ENCODE measurements around the gene THAP8.

THAP8 gene

DNA sequence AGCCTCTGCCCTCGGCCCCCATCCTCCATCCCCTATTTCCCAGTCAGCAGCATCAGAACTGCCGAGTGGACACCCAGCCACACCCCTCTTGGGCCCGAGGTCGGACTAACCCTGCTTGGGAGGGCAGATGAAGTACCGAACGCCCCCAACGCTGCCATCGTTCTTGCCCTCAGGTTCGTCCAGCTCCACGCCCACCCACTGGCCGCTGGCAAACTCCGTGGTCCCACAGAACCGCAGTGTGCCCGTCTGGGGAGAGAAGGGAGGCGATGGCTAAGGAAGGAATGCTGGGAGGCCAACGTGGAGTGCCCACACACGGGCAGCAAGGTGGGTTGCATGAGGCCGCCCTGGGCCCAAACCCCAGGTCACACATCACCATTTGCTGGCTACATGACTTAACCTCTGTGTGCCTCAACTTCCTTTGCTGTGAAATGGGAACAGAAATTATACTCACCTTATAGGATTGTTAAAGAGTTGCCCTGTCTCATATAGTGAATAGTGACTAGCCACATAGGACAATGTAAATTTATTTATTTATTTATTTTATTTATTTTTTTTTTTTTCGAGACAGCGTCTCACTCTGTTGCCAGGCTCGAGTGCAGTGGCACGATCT is 34.9 kb downstream of the THAP8 start:
- H3K4me3 ChIP-seq (replicated peaks in 1 of 2; ENCODE audit: low read depth in 2 of 2, low read length in 2 of 2) = no peak overlapping the region
- DNase-seq (ENCODE audit: low read depth in 2 of 2) = no peak
- TF ChIP-seq, protein P1, sequence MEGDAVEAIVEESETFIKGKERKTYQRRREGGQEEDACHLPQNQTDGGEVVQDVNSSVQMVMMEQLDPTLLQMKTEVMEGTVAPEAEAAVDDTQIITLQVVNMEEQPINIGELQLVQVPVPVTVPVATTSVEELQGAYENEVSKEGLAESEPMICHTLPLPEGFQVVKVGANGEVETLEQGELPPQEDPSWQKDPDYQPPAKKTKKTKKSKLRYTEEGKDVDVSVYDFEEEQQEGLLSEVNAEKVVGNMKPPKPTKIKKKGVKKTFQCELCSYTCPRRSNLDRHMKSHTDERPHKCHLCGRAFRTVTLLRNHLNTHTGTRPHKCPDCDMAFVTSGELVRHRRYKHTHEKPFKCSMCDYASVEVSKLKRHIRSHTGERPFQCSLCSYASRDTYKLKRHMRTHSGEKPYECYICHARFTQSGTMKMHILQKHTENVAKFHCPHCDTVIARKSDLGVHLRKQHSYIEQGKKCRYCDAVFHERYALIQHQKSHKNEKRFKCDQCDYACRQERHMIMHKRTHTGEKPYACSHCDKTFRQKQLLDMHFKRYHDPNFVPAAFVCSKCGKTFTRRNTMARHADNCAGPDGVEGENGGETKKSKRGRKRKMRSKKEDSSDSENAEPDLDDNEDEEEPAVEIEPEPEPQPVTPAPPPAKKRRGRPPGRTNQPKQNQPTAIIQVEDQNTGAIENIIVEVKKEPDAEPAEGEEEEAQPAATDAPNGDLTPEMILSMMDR (IDR thresholded peaks at IDR 0.05; ENCODE audit: low read depth, low read length) = no peak

DNA sequence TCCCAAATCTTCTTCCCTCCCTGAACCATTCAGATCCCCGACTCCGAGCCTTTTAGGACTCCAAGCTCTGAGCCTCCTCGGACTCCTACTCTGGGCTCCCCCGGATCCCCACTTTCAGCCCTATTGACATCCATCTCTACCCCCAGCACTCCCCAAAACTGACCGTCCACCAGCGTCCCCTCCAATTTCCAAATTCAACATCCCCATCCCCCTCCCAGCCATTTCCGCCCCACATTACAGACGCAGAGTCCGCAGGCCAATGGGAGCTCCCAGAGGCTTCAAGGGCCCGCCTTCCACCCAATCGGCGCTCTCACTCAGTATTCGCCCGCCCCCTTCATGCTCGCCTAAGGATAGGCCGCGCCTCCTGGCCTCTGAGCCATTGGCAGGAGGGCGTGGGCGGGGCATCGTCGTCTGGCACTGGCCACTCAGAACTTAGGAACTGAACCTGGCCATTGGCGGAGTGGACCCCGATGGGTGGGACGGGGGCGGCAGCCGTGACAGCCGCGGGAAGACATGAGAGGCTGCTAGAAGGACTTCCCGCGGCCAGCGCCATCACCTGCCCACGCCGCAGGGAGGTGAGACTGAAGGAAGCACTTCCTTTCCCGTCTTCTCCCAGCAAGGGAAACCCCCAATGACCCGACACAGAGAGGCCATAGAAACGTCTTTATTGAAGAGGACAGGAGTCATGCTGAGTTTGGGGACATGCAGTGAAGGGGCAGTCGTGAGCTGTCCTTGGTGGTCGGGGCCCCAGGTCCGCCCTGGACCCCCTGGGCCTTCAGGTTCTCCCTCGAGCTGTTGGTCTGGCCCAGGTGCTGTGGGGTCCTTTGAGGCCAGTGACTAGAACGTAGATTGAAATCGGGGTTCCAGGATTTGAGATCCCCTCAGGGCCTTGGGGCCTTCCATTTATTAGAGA is 39.8 kb downstream of the THAP8 start, which contains the start of gene ALKBH6:
ALKBH6 (minus strand) TSS at position 202 of the 913 bp plus-strand sequence. CDS start 816 bp downstream, outside the sequence.
- TF ChIP-seq, protein P1 (IDR thresholded peaks at IDR 0.05; ENCODE audit: low read depth, low read length) = no peak
- peak; percentile 98 to 99 for DNase-seq (ENCODE audit: low read depth in 2 of 2)
- peak within 1 kb of the TSS; percentile 76 to 85 for H3K4me3 ChIP-seq (replicated peaks in 1 of 2; ENCODE audit: low read depth in 2 of 2, low read length in 2 of 2)

DNA sequence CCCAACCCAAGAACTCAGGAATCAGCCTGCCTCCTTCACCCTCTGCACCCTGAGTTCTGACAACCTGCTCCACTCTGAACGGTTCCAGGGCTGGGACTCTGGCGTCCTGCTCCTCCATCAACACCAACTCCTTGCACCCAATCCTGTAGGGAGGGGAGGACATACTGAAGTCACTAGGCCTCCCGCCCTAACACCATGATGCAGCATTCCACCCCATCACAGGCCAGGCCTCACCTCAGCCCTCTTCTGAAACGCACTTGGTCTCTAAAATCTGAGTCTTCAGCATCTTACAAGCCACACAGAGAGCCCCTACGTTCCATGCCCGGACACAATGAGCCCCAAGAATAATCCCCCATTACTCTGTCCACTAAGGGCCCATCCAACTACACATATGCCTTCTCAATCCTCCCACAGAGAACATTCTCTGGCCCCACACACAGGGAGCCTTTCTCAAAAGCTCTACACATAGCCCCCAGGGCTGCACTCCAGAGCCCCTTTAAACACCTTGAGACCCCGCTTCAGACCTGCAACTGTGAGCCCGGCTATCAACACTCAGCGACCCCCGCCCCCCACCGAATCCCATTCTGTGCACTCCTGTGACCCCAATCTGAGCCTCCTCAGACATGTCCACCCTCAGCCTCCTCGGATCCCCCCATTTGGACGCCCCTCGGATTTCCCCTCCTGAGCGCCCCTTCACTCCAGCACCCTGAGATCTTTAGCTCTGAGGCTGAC is 40.6 kb downstream of the THAP8 start:
- H3K4me3 ChIP-seq (replicated peaks in 1 of 2; ENCODE audit: low read depth in 2 of 2, low read length in 2 of 2) = peak overlapping the region; percentile 76 to 85
- no peak for DNase-seq (ENCODE audit: low read depth in 2 of 2)
- TF ChIP-seq, protein P1 (IDR thresholded peaks at IDR 0.05; ENCODE audit: low read depth, low read length) = no peak

DNA sequence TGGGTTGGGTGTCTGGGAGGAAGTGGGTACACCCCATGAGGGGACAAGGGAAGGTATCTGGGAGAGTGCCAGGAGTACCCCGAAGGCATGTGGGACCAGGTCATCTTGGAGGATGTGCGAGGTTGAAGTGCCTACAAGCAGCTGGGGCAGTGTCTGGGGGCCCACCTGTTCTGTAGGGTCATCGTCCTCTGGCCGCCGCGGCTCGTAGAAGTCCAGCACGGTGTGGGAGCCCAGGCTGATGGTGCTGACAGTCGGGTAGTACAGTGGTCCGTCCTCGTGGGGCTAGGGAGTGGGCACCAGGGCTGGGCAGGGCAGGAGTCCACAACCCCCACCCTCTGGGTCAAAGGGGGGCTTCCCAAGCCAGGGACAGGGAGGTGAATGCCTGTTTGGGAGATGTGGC is 43.7 kb downstream of the THAP8 start:
- TF ChIP-seq, protein P1 (IDR thresholded peaks at IDR 0.05; ENCODE audit: low read depth, low read length) = no peak
- no peak overlapping the region for H3K4me3 ChIP-seq (replicated peaks in 1 of 2; ENCODE audit: low read depth in 2 of 2, low read length in 2 of 2)
- no peak for DNase-seq (ENCODE audit: low read depth in 2 of 2)

DNA sequence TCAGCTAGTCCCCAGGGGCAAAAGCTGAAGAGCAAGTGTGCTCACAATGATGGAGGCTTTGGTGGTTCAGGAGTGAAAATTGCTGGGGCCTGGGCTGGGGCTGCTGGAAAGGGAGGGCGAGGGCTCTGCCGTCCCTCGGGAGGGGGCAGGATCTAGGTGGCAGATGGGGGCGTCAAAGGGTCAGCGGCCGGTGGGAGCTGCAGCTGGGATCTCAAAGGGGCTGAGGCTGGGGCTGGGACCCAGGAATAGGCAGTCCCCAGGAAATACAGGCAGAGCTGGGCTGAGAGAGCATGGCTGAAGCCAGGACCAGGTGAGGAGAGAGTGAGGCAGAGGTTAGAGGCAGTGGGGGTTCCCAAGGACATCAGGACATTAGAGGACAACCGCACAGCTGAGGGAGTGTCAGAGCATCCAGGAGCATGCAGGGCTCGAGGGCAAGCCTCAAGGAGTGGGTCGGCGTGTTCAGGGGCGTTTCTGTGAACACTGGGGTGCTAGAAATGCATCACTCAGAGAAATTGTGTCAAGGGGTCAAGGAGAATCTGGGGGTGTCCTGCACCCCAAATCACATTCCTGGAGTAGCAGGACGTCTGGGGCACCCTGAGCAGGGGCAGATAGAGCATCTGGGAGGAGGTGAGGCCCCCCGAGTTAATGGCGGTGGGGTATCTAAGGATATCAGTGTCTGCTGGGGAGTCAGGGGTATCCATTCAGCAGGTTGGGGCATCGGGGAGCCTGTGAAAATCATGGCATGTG is 44.3 kb downstream of the THAP8 start:
- no peak for DNase-seq (ENCODE audit: low read depth in 2 of 2)
- TF ChIP-seq, protein P1 (IDR thresholded peaks at IDR 0.05; ENCODE audit: low read depth, low read length) = no peak
- peak overlapping the region; percentile 39 to 41 for H3K4me3 ChIP-seq (replicated peaks in 1 of 2; ENCODE audit: low read depth in 2 of 2, low read length in 2 of 2)

DNA sequence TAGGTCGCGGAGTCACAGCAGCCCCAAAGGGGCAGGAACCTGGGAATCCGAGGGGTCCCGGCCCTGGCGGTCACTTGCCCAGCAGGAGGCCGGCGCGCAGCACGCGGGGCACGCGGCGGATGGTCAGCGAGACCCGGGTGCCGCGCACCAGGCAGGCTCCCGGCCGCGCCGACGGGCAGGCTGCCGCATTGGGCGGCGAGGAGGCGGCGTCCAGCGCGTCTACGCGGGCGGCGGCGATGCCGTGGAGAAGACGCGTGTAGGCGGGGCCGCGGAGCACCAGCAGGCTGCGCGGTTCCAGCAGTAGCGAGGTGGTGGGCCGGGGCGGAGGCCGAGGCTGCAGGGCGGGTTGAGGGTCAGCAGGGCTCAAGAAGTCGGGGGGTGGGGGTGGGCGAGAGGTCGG is 44.9 kb downstream of the THAP8 start:
- TF ChIP-seq, protein P1 (IDR thresholded peaks at IDR 0.05; ENCODE audit: low read depth, low read length) = no peak
- DNase-seq (ENCODE audit: low read depth in 2 of 2) = peak; percentile 50 to 74
- H3K4me3 ChIP-seq (replicated peaks in 1 of 2; ENCODE audit: low read depth in 2 of 2, low read length in 2 of 2) = peak overlapping the region; percentile 39 to 41

Data from cardiac fibroblast (primary cell).